Body of pancreas (tissue), 4 donors: ENCODE measurements around the gene PI4K2A. TPM values are rescaled to one million over a fixed set of nuclear protein-coding genes. Genes with fewer than 3 reads are reported as not detected.
"Not testable (repeated sequence)": the region's sequence is repeated elsewhere in the genome, so short reads cannot be mapped to it uniquely, and the experiment has no call there.

ENCODE experiments used
- ATAC-seq: fragments of 150-250 bp; one replicate; pipeline ENCODE4 v1.9.1; 2016
- DNase-seq, 4 donors: peaks; one replicate each; pipeline ENCODE4 v3.0.0-alpha.2; 2019
- H3K27ac ChIP-seq, 4 donors: fragments of 200-600 bp; sonication (generic); 1 replicate in 3 of 4; 2 replicates in 1 of 4; pipeline versions ENCODE4 v1.5.1 to v1.6.1; 2016 to 2019; ENCODE audit warnings: mild to moderate bottlenecking in 1 of 4, mixed read lengths in 1 of 4, moderate library complexity in 1 of 4
- H3K27me3 ChIP-seq, 2 donors: fragments of 200-600 bp; sonication (generic); one replicate each; pipeline ENCODE4 v1.6.0; 2016; ENCODE audit warnings: mild to moderate bottlenecking in 1 of 2
- H3K36me3 ChIP-seq, 2 donors: fragments of 200-600 bp; sonication (generic); replicated peaks in 1 of 2; 2 replicates each; pipeline ENCODE4 v1.5.1; 2016; ENCODE audit warnings: low read depth in 2 of 2; ENCODE audit not compliant: insufficient read depth in 1 of 2
- H3K4me1 ChIP-seq: fragments of 200-600 bp; sonication (generic); one replicate; pipeline ENCODE4 v1.6.0; 2016
- H3K4me3 ChIP-seq, 2 donors: fragments of 200-600 bp; sonication (generic); 1 replicate in 1 of 2; 2 replicates in 1 of 2; pipeline ENCODE4 v1.5.1; 2016 to 2019
- H3K9me3 ChIP-seq, 3 donors: fragments of 200-600 bp; sonication (generic); 1 replicate in 2 of 3; 2 replicates in 1 of 3; pipeline ENCODE4 v1.5.1; 2016
- CTCF ChIP-seq, 7 experiments: fragments of 450-650 bp in 4 of 7; fragments of 200-600 bp in 3 of 7; sonication (generic) in 3 of 7; IDR thresholded peaks; one replicate each; pipeline ENCODE4 v1.5.1; 2016 to 2019; ENCODE audit warnings: antibody characterized with exemption in 7 of 7
- POLR2A ChIP-seq, 3 donors: fragments of 450-650 bp; IDR thresholded peaks; one replicate each; pipeline ENCODE4 v1.6.1; 2016; ENCODE audit warnings: antibody characterized with exemption in 3 of 3, mild to moderate bottlenecking in 2 of 3
- WGBS, 2 donors: methylation state at CpG; one replicate each; pipeline ENCODE4 v1.1.5; 2017; 5-methylcytosine and 5-hydroxymethylcytosine counted together
- intact Hi-C: fragments of 100-400 bp; cut with DNase I; formaldehyde crosslinking; loops from one replicate; pipeline ENCODE4 v1.15.1; 2023
- total RNA-seq, 2 donors: library from RNA; depleted of rRNA; stranded (reverse); fragments of >200 nt; gene quantifications; one replicate each; pipeline ENCODE4 v1.1.0, GENCODE V29; 2016

Gene PI4K2A
- total RNA-seq, 2 donors from 2014 or later: 3.6 to 5.7 TPM

- H3K27ac ChIP-seq: peak overlapping the region; percentile 55 to 95 (median 92)
- H3K27me3 ChIP-seq: no peaks in the 10 kb centered on the region
- peak in 2 of 4 donors; percentile 27 to 49 for DNase-seq
- 41 to 45% methylated on average over 14 of the region's 14 CpGs for WGBS, 2 donors
- ATAC-seq: no peak
- H3K4me3 ChIP-seq: no peak overlapping the region
- H3K4me1 ChIP-seq: peaks cover 50% of the 10 kb centered on the region
- H3K36me3 ChIP-seq: no peaks in the 10 kb centered on the region
- intact Hi-C loops: no loop called here
- TF ChIP-seq CTCF (IDR thresholded peaks at IDR 0.05): no peak
- peak in 1 of 3 donors; percentile 6 for TF ChIP-seq POLR2A (IDR thresholded peaks at IDR 0.05)
- no peaks in the 10 kb centered on the region for H3K9me3 ChIP-seq
Observed at GRCh38 chr10:97687785-97688781, 47.6 kb downstream of the PI4K2A start.

GRCh38 chr10:97689559-97690020 is 49.1 kb downstream of the PI4K2A start:
- no peak for TF ChIP-seq CTCF (IDR thresholded peaks at IDR 0.05)
- TF ChIP-seq POLR2A (IDR thresholded peaks at IDR 0.05): no peak
- DNase-seq: peak in 1 of 4 donors; percentile 67
- intact Hi-C loops: no loop called here
- Histone ChIP-seq H3K36me3 (no peaks in the 10 kb centered on the region), H3K27ac (peak overlapping the region in 1 of 4 donors; percentile 90), H3K9me3 (no peaks in the 10 kb centered on the region), H3K27me3 (no peaks in the 10 kb centered on the region), H3K4me3 (no peak overlapping the region), H3K4me1 (peaks cover 35% of the 10 kb centered on the region)
- 76 to 82% methylated on average over 5 of the region's 5 CpGs for WGBS, 2 donors
- no peak for ATAC-seq

GRCh38 chr10:97690133-97690532 is 49.7 kb downstream of the PI4K2A start:
- Histone ChIP-seq H3K27me3 (no peaks in the 10 kb centered on the region), H3K4me3 (no peak overlapping the region), H3K27ac (no peak overlapping the region), H3K9me3 (no peaks in the 10 kb centered on the region), H3K36me3 (no peaks in the 10 kb centered on the region), H3K4me1 (peaks cover 30% of the 10 kb centered on the region)
- ATAC-seq (no peak), DNase-seq (no peak)
- TF ChIP-seq POLR2A (IDR thresholded peaks at IDR 0.05): no peak
- no peak for TF ChIP-seq CTCF (IDR thresholded peaks at IDR 0.05)
- intact Hi-C loops: no loop called here
- WGBS, 2 donors: 76 to 79% methylated on average over 3 of the region's 3 CpGs

GRCh38 chr10:97698072-97698655 is 57.7 kb downstream of the PI4K2A start:
- H3K27me3 ChIP-seq, ATAC-seq, H3K4me3 ChIP-seq, intact Hi-C loops, DNase-seq, H3K9me3 ChIP-seq, H3K36me3 ChIP-seq: not testable (repeated sequence)
- Histone ChIP-seq H3K27ac (peak overlapping the region; percentile 53 to 68 (median 66)), H3K4me1 (peaks cover 13% of the 10 kb centered on the region)
- WGBS, 2 donors: 83 to 85% methylated on average over 10 to 11 of the region's 11 CpGs

- DNase-seq (peak; percentile 56 to 73 (median 67)), ATAC-seq (peak; percentile 80)
- Histone ChIP-seq H3K27me3 (no peaks in the 10 kb centered on the region), H3K9me3 (no peaks in the 10 kb centered on the region), H3K4me3 (no peak overlapping the region), H3K27ac (no peak overlapping the region), H3K36me3 (no peaks in the 10 kb centered on the region), H3K4me1 (peaks cover 13% of the 10 kb centered on the region)
- WGBS, 2 donors: 20 to 35% methylated on average over 5 to 12 of the region's 12 CpGs
- intact Hi-C loops: no loop called here
- TF ChIP-seq POLR2A (IDR thresholded peaks at IDR 0.05): no peak
- peak; percentile 76 to 85 (median 83) for TF ChIP-seq CTCF (IDR thresholded peaks at IDR 0.05)
Observed at GRCh38 chr10:97701438-97702069, 61.1 kb downstream of the PI4K2A start.
